GM18951 (cell line): ENCODE measurements around the gene PRR18.

Experiments used
- POLR2A ChIP-seq: IDR thresholded peaks from 4 replicates; pipeline ENCODE4 v1.6.1; 2011; ENCODE audit warnings: mild to moderate bottlenecking; ENCODE audit not compliant: insufficient read length, insufficient read depth; ENCODE audit errors: extremely low read depth
- in situ Hi-C: fragments of 300-500 bp; cut with MboI; formaldehyde crosslinking; loops from one replicate; pipeline ENCODE4 v1.12.0; 2022; ENCODE audit warnings: low sequenced_read_pairs, mixed read lengths, inconsistent platforms; ENCODE audit not compliant: unreplicated experiment

PRR18 gene

GRCh38 chr6:166284640-166285039 lies 23.6 kb downstream of the PRR18 start:
- in situ Hi-C loops: no loop called here
- no peak for TF ChIP-seq POLR2A

- TF ChIP-seq POLR2A: no peak
- in situ Hi-C loops: no loop called here
Observed at GRCh38 chr6:166282394-166283032, 25.7 kb downstream of the PRR18 start.

GRCh38 chr6:166281104-166281503 lies 27.1 kb downstream of the PRR18 start:
- TF ChIP-seq POLR2A: no peak
- in situ Hi-C loops: no loop called here

- in situ Hi-C loops: no loop called here
- TF ChIP-seq POLR2A: no peak
Observed at GRCh38 chr6:166279393-166279679, 28.9 kb downstream of the PRR18 start.

GRCh38 chr6:166278579-166279392 lies 29.4 kb downstream of the PRR18 start:
- in situ Hi-C loops: no loop called here
- no peak for TF ChIP-seq POLR2A

- TF ChIP-seq POLR2A: no peak
- in situ Hi-C loops: no loop called here
Observed at GRCh38 chr6:166277892-166278578, 30.2 kb downstream of the PRR18 start.

- in situ Hi-C loops: no loop called here
- no peak for TF ChIP-seq POLR2A
Observed at GRCh38 chr6:166277018-166277417, 31.2 kb downstream of the PRR18 start.

- in situ Hi-C loops: no loop called here
- no peak for TF ChIP-seq POLR2A
Observed at GRCh38 chr6:166275714-166276166, 32.5 kb downstream of the PRR18 start.

GRCh38 chr6:166274739-166275370 lies 33.3 kb downstream of the PRR18 start:
- no peak for TF ChIP-seq POLR2A
- in situ Hi-C loops: loop anchor here (5.0 kb wide), 1 partner anchor 127 kb away; no protein-coding TSS in a partner anchor

- TF ChIP-seq POLR2A: no peak
- in situ Hi-C loops: loop anchor here (5.0 kb wide), 1 partner anchor 128 kb away; no protein-coding TSS in a partner anchor
Observed at GRCh38 chr6:166274163-166274562, 34.0 kb downstream of the PRR18 start.

GRCh38 chr6:166271376-166271765 lies 36.8 kb downstream of the PRR18 start:
- TF ChIP-seq POLR2A: no peak
- in situ Hi-C loops: loop anchor here (5.0 kb wide), 1 partner anchor 131 kb away; no protein-coding TSS in a partner anchor

GRCh38 chr6:166270706-166271375 lies 37.4 kb downstream of the PRR18 start:
- no peak for TF ChIP-seq POLR2A
- in situ Hi-C loops: loop anchor here (5.0 kb wide), 1 partner anchor 131 kb away; no protein-coding TSS in a partner anchor
